Frontal cortex (tissue), 4 donors: ENCODE measurements around the gene PTPRR. TPM values are rescaled to one million over a fixed set of nuclear protein-coding genes. Genes with fewer than 3 reads are reported as not detected.

Experiments
- DNase-seq, 2 donors: peaks; one replicate each; pipeline ENCODE4 v3.0.0; 2012; ENCODE audit warnings: low spot score in 2 of 2
- FAIRE-seq: peaks from 2 replicates; lab custom pipeline; 2012; peaks lifted over from hg19 to GRCh38; lab: Jason Lieb, UNC
- total RNA-seq: library from RNA; depleted of rRNA; stranded (reverse); fragments of >200 nt; gene quantifications from one replicate; pipeline ENCODE4 v1.2.3, GENCODE V29; 2014
- donor health status: control.
- donor health status: control.
- donor health status: control.

PTPRR gene
- total RNA-seq, 1 donor from 2014 or later = 16.7 TPM

GRCh38 chr12:70661466-70662161 lies 258.9 kb downstream of the PTPRR start:
- FAIRE-seq (no peak), DNase-seq (no peak)

- FAIRE-seq (no peak), DNase-seq (no peak)
Observed at GRCh38 chr12:70660620-70661219, 259.8 kb downstream of the PTPRR start.

GRCh38 chr12:70660002-70660604 lies 260.4 kb downstream of the PTPRR start:
- DNase-seq (no peak), FAIRE-seq (no peak)

GRCh38 chr12:70659077-70659606 lies 261.4 kb downstream of the PTPRR start:
- FAIRE-seq = no peak
- no peak for DNase-seq

- DNase-seq (no peak), FAIRE-seq (no peak)
Observed at GRCh38 chr12:70657616-70658286, 262.8 kb downstream of the PTPRR start.

- no peak for DNase-seq
Observed at GRCh38 chr12:70652451-70652850, 268.1 kb downstream of the PTPRR start.

GRCh38 chr12:70648831-70649230 lies 271.7 kb downstream of the PTPRR start:
- DNase-seq (no peak), FAIRE-seq (no peak)

More at GRCh38 chr12:70652451-70652850, 268.1 kb downstream of the PTPRR start:
- FAIRE-seq = no peak

- FAIRE-seq = no peak
- DNase-seq = no peak
Observed at GRCh38 chr12:70648191-70648590, 272.3 kb downstream of the PTPRR start.

- no peak for DNase-seq
- no peak for FAIRE-seq
Observed at GRCh38 chr12:70646850-70647249, 273.7 kb downstream of the PTPRR start.

GRCh38 chr12:70645494-70646317 lies 274.8 kb downstream of the PTPRR start:
- FAIRE-seq (no peak), DNase-seq (no peak)

GRCh38 chr12:70644861-70645260 lies 275.7 kb downstream of the PTPRR start:
- FAIRE-seq (no peak), DNase-seq (no peak)

- no peak for DNase-seq
- FAIRE-seq = no peak
Observed at GRCh38 chr12:70643939-70644338, 276.6 kb downstream of the PTPRR start.

GRCh38 chr12:70641691-70642090 lies 278.8 kb downstream of the PTPRR start:
- DNase-seq (no peak), FAIRE-seq (no peak)

- no peak for DNase-seq
- no peak for FAIRE-seq
Observed at GRCh38 chr12:70640901-70641300, 279.6 kb downstream of the PTPRR start.

GRCh38 chr12:70639535-70639934 lies 281.0 kb downstream of the PTPRR start:
- FAIRE-seq (no peak), DNase-seq (no peak)

GRCh38 chr12:70638639-70639360 lies 281.7 kb downstream of the PTPRR start:
- no peak for DNase-seq
- FAIRE-seq = no peak

GRCh38 chr12:70637303-70638085 lies 283.0 kb downstream of the PTPRR start, which contains the start of gene PTPRB:
TSS of gene PTPRB (minus strand) at chr12:70637429. CDS start at chr12:70637395, 34 bp downstream.
- DNase-seq (no peak), FAIRE-seq (no peak)

- FAIRE-seq = no peak
- DNase-seq = no peak
Observed at GRCh38 chr12:70635755-70636154, 284.8 kb downstream of the PTPRR start.
